ENCODE results near the gene COX6B2. TPM values are rescaled to one million over a fixed set of nuclear protein-coding genes. Genes with fewer than 3 reads are reported as not detected.

COX6B2 gene
- polyA plus RNA-seq, 3 donors: 0.36 TPM; not detected in 2

DNA sequence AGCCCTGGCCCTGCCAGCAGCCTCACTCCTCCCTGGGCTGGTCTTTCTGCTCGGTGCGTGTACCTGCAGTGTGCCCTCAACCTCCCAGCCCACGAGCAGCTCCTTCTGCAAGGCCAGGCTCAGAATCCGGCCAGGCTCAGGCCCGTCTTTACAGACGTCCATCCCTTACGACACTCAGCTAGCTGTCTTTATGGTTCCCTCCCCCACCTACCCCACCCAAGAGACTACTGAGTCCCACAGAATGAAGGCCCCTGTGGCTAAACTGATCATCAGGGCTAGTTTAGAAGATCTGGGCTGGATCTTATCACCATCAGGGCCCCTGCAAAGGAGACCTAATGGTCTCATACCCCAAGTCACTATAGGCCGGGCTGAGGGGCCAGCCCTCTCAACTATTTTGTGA lies 40.1 kb downstream of the COX6B2 start:
- H3K36me3 ChIP-seq (replicated peaks in 1 of 2; ENCODE audit: control insufficient read depth in 1 of 2, insufficient read depth in 2 of 2, low read length in 2 of 2): peaks cover 43 to 59% of the 10 kb centered on the region in 2 donors
- Mint-ChIP-seq H3K27me3 (ENCODE audit: low read depth in 3 of 3) (peaks cover 0 to 3% (median 0%) of the 10 kb centered on the region in 3 donors), H3K4me1 (peaks cover 8% of the 10 kb centered on the region), H3K9me3 (peaks cover 0 to 7% (median 5%) of the 10 kb centered on the region in 7 donors), H3K36me3 (peaks cover 50 to 72% of the 10 kb centered on the region in 2 donors), H3K27ac (peak overlapping the region in 2 of 7 donors; percentile 28 to 71), H3K4me3 (no peak overlapping the region)
- intact Hi-C loops (cut with micrococcal nuclease): loop anchor here in 1 of 2 donors (5.0 kb wide), 1 partner anchor 38 kb away; the partner anchor contains the start of gene COX6B2
- no peaks in the 10 kb centered on the region for H3K4me1 ChIP-seq (ENCODE audit: control insufficient read depth in 1 of 2, insufficient read depth in 2 of 2, low read length in 2 of 2)
- no peak for DNase-seq
- peaks cover 58% of the 10 kb centered on the region for H4K20me1 ChIP-seq (ENCODE audit: insufficient read depth, low read length)
- H3K9me3 ChIP-seq (replicated peaks in 1 of 2; ENCODE audit: control insufficient read depth in 1 of 2, insufficient read depth in 1 of 2, low read length in 2 of 2): peaks cover 0 to 7% of the 10 kb centered on the region in 2 donors
- TF ChIP-seq, protein P1, sequence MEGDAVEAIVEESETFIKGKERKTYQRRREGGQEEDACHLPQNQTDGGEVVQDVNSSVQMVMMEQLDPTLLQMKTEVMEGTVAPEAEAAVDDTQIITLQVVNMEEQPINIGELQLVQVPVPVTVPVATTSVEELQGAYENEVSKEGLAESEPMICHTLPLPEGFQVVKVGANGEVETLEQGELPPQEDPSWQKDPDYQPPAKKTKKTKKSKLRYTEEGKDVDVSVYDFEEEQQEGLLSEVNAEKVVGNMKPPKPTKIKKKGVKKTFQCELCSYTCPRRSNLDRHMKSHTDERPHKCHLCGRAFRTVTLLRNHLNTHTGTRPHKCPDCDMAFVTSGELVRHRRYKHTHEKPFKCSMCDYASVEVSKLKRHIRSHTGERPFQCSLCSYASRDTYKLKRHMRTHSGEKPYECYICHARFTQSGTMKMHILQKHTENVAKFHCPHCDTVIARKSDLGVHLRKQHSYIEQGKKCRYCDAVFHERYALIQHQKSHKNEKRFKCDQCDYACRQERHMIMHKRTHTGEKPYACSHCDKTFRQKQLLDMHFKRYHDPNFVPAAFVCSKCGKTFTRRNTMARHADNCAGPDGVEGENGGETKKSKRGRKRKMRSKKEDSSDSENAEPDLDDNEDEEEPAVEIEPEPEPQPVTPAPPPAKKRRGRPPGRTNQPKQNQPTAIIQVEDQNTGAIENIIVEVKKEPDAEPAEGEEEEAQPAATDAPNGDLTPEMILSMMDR (IDR thresholded peaks at IDR 0.05): no peak
- no peaks in the 10 kb centered on the region for H3K79me2 ChIP-seq (ENCODE audit: insufficient read depth, low read length)
- no peak overlapping the region for H3K4me2 ChIP-seq (replicated peaks; ENCODE audit: extremely low read depth, low read length, poor library complexity, severe bottlenecking)
- 91% methylated on average over 8 of the region's 8 CpGs for WGBS (ENCODE audit: insufficient coverage)
- H3K9ac ChIP-seq (ENCODE audit: insufficient read depth, low read length, poor library complexity, severe bottlenecking): no peak overlapping the region
- no peak overlapping the region for H3K27ac ChIP-seq (ENCODE audit: low read depth in 1 of 2, low read length in 2 of 2)
- H2AFZ ChIP-seq (ENCODE audit: insufficient read depth, low read depth, low read length, poor library complexity, severe bottlenecking): no peak overlapping the region
- H3K4me3 ChIP-seq (replicated peaks in 1 of 3; ENCODE audit: low read depth in 2 of 3, low read length in 3 of 3): no peak overlapping the region
- no peaks in the 10 kb centered on the region for H3K27me3 ChIP-seq (ENCODE audit: control insufficient read depth in 2 of 2, insufficient read depth in 2 of 2, low read length in 2 of 2)

DNA sequence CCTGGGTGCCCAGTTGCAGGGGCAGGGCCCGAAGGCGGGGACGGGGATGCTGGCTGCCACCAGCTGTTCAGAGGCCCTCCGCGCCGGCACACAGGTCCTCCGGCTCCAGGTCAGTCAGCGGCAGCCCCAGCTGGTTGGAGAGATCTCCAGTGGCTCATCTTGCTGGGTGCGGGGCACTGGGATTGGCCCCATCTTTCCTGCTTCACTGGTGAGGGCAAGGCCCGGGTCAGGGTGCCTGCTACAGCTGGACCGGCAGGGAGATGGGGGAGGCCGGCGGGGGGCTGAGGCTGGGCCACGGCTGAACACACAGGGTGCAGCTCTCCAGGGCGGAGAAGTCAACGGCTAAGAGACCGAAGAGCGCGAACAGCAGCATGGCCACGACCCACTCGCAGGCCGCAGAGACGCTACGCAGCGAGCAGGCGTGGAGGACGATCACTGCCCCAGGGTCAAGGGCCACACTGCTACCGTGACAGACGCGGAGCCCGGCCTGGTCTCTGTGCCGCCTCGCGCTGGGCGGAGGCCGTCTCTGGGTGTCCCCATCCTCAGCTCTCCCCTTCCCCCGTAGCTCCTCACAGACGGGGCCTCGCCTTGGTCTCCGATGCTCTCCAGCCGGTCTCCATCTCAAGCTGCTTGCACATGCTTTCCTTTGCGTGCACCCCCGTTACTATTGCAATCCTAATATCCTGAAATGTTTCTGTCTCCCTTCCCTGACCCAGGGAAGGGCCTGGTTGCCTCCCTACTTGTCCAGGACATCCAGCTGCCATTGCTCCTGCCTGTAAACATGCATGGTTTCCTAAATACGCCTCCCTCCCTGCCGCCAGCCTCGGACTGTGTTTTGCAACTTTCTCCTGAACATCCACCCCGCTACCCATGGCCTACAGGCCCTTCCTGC lies 41.7 kb downstream of the COX6B2 start:
- Histone ChIP-seq H3K36me3 (replicated peaks in 1 of 2; ENCODE audit: control insufficient read depth in 1 of 2, insufficient read depth in 2 of 2, low read length in 2 of 2) (peaks cover 37 to 49% of the 10 kb centered on the region in 2 donors), H3K9me3 (replicated peaks in 1 of 2; ENCODE audit: control insufficient read depth in 1 of 2, insufficient read depth in 1 of 2, low read length in 2 of 2) (peaks cover 0 to 13% of the 10 kb centered on the region in 2 donors), H3K4me1 (ENCODE audit: control insufficient read depth in 1 of 2, insufficient read depth in 2 of 2, low read length in 2 of 2) (no peaks in the 10 kb centered on the region), H3K27me3 (ENCODE audit: control insufficient read depth in 2 of 2, insufficient read depth in 2 of 2, low read length in 2 of 2) (no peaks in the 10 kb centered on the region), H3K9ac (ENCODE audit: insufficient read depth, low read length, poor library complexity, severe bottlenecking) (no peak overlapping the region), H2AFZ (ENCODE audit: insufficient read depth, low read depth, low read length, poor library complexity, severe bottlenecking) (no peak overlapping the region), H3K27ac (ENCODE audit: low read depth in 1 of 2, low read length in 2 of 2) (no peak overlapping the region), H3K4me3 (replicated peaks in 1 of 3; ENCODE audit: low read depth in 2 of 3, low read length in 3 of 3) (no peak overlapping the region), H3K79me2 (ENCODE audit: insufficient read depth, low read length) (no peaks in the 10 kb centered on the region), H4K20me1 (ENCODE audit: insufficient read depth, low read length) (peaks cover 58% of the 10 kb centered on the region), H3K4me2 (replicated peaks; ENCODE audit: extremely low read depth, low read length, poor library complexity, severe bottlenecking) (no peak overlapping the region)
- H3K9me3 Mint-ChIP-seq: peaks cover 0 to 11% (median 6%) of the 10 kb centered on the region in 7 donors
- H3K27ac Mint-ChIP-seq: peak overlapping the region in 3 of 7 donors; percentile 26 to 75 (median 50)
- 91% methylated on average over 46 of the region's 47 CpGs for WGBS (ENCODE audit: insufficient coverage)
- peaks cover 8% of the 10 kb centered on the region for H3K4me1 Mint-ChIP-seq
- H3K36me3 Mint-ChIP-seq: peaks cover 42 to 57% of the 10 kb centered on the region in 2 donors
- DNase-seq: no peak
- TF ChIP-seq, protein P1 (IDR thresholded peaks at IDR 0.05): no peak
- intact Hi-C loops (cut with micrococcal nuclease): loop anchor here in 1 of 2 donors (5.0 kb wide), 1 partner anchor 39 kb away; the partner anchor contains the start of gene COX6B2
- no peak overlapping the region for H3K4me3 Mint-ChIP-seq
- H3K27me3 Mint-ChIP-seq (ENCODE audit: low read depth in 3 of 3): peaks cover 0 to 3% (median under 1%) of the 10 kb centered on the region in 3 donors
